GM12878 (cell line): ENCODE data around the gene KIF5A. TPM values are rescaled to one million over a fixed set of nuclear protein-coding genes. Genes with fewer than 3 reads are reported as not detected.
A peak's percentile ranks its signal among the peaks of the same experiment; 100 is the strongest.

Experiments used
- ATAC-seq: fragments of 200-7000 bp; cut with Tn5 transposase; 3 replicates; pipeline ENCODE4 v1.9.1; 2020; ENCODE audit warnings: mild to moderate bottlenecking, moderate library complexity
- BruUV-seq: library from RNA; stranded (reverse); fragments of 400-500 nt; replicated peaks from 2 replicates; lab custom pipeline; 2021; lab: Mats Ljungman, UMichigan
- CTCF ChIA-PET: fragments of 300-600 bp; sonication (Branson Sonifier 250); formaldehyde crosslinking; extraction: SDS; loops from one replicate; lab custom pipeline; 2021; ENCODE audit warnings: inconsistent platforms; lab: Yijun Ruan, JAX
- POLR2A ChIA-PET: fragments of 350-600 bp; formaldehyde crosslinking; extraction: SDS; loops from one replicate; lab custom pipeline; 2021; ENCODE audit warnings: inconsistent platforms; lab: Charles Lee
- RAD21 ChIA-PET: fragments of 300-600 bp; sonication (Branson Sonifier 250); formaldehyde crosslinking; loops from one replicate; lab custom pipeline; 2023; ENCODE audit warnings: antibody characterized with exemption; ENCODE audit not compliant: unreplicated experiment; lab: Charles Lee
- SMC1A ChIA-PET: fragments of 300-600 bp; sonication (Branson Sonifier 250); formaldehyde crosslinking; loops from one replicate; lab custom pipeline; 2023; ENCODE audit not compliant: unreplicated experiment, uncharacterized antibody; lab: Charles Lee
- DNase-seq: peaks from one replicate; pipeline ENCODE4 v3.0.0-alpha.2; 2011; ENCODE audit warnings: low read depth, low spot score
- FAIRE-seq: peaks from 3 replicates; lab custom pipeline; 2011; peaks lifted over from hg19 to GRCh38; lab: Jason Lieb, UNC
- H2AFZ ChIP-seq: 2 replicates; pipeline ENCODE4 v1.6.0; 2011; ENCODE audit warnings: low read depth, low read length, control low read depth; ENCODE audit not compliant: control insufficient read depth
- H3K27ac ChIP-seq: 2 replicates; pipeline ENCODE4 v1.5.1; 2011; ENCODE audit warnings: control low read depth; ENCODE audit not compliant: control insufficient read depth, insufficient read depth
- H3K27me3 ChIP-seq, 2 experiments: replicated peaks in 1 of 2; 2 replicates each; pipeline versions ENCODE4 v1.6.0 to v1.6.1; 2011; ENCODE audit warnings: low read length in 1 of 2; ENCODE audit not compliant: control insufficient read depth in 2 of 2, insufficient read depth in 2 of 2
- H3K36me3 ChIP-seq, 2 experiments: 2 replicates each; pipeline ENCODE4 v1.5.1; 2011; ENCODE audit warnings: low read length in 1 of 2; ENCODE audit not compliant: control insufficient read depth in 2 of 2, insufficient read depth in 2 of 2
- H3K4me1 ChIP-seq: 2 replicates; pipeline ENCODE4 v1.6.1; 2011; ENCODE audit warnings: mild to moderate bottlenecking, low read length, moderate library complexity, mixed read lengths; ENCODE audit not compliant: control insufficient read depth, insufficient read depth
- H3K4me2 ChIP-seq: 2 replicates; pipeline ENCODE4 v1.6.0; 2011; ENCODE audit warnings: control low read depth; ENCODE audit not compliant: control insufficient read depth, insufficient read depth
- H3K4me3 ChIP-seq: fragments of 200-600 bp; sonication (generic); 2 replicates; pipeline ENCODE4 v1.5.1; 2016
- H3K79me2 ChIP-seq: 2 replicates; pipeline ENCODE4 v1.6.0; 2011; ENCODE audit warnings: low read length; ENCODE audit not compliant: control insufficient read depth, insufficient read depth
- H3K9ac ChIP-seq: 2 replicates; pipeline ENCODE4 v1.8.0; 2011; ENCODE audit warnings: low read length, control low read depth, mixed read lengths; ENCODE audit not compliant: control insufficient read depth, insufficient read depth
- H3K9me3 ChIP-seq: replicated peaks from 3 replicates; pipeline ENCODE4 v1.5.1; 2011; ENCODE audit warnings: mild to moderate bottlenecking, low read length; ENCODE audit not compliant: control insufficient read depth, insufficient read depth
- H4K20me1 ChIP-seq: 2 replicates; pipeline ENCODE4 v1.6.0; 2011; ENCODE audit not compliant: control insufficient read depth, insufficient read depth
- CHD1 ChIP-seq: IDR thresholded peaks from 2 replicates; pipeline ENCODE4 v1.6.1; 2012; ENCODE audit warnings: low read depth, low read length, improper control_type of control experiment
- CHD4 ChIP-seq: fragments of 200-600 bp; sonication (generic); IDR thresholded peaks from 2 replicates; pipeline ENCODE4 v1.6.1; 2016; ENCODE audit warnings: mild to moderate bottlenecking
- EED ChIP-seq: sonication (generic); IDR thresholded peaks from 2 replicates; pipeline ENCODE4 v1.6.1; 2016; ENCODE audit warnings: antibody characterized with exemption, low read depth
- ETV6 ChIP-seq, 2 experiments: fragments of 450-650 bp in 1 of 2; IDR thresholded peaks in 1 of 2; conservative IDR thresholded peaks in 1 of 2; 2 replicates each; pipeline ENCODE4 v1.6.1; 2014; ENCODE audit warnings: antibody characterized with exemption in 1 of 2, borderline replicate concordance in 1 of 2, low read depth in 1 of 2, mild to moderate bottlenecking in 1 of 2, moderate library complexity in 1 of 2
- POLR2A ChIP-seq: IDR thresholded peaks from 2 replicates; pipeline ENCODE4 v1.6.1; 2011; ENCODE audit warnings: low read depth, mild to moderate bottlenecking, low read length
- ZNF622 ChIP-seq: fragments of 450-650 bp; IDR thresholded peaks from 2 replicates; pipeline ENCODE4 v1.6.1; 2017; ENCODE audit warnings: mild to moderate bottlenecking, inconsistent platforms
- WGBS: methylation state at CpG from one replicate; pipeline ENCODE4 v1.1.6; 2016; ENCODE audit warnings: low lambda C conversion rate; ENCODE audit not compliant: insufficient replicate concordance, insufficient coverage; ENCODE audit errors: missing lambda C conversion rate; 5-methylcytosine and 5-hydroxymethylcytosine counted together
- in situ Hi-C: fragments of 300-500 bp; cut with MboI; formaldehyde crosslinking; loops from 9 replicates; pipeline ENCODE4 v1.14.3; 2018; ENCODE audit warnings: mixed read lengths
- intact Hi-C: fragments of 100-400 bp; cut with micrococcal nuclease; formaldehyde crosslinking; loops from one replicate; pipeline ENCODE4 v1.14.2; 2022; ENCODE audit not compliant: unreplicated experiment
- polyA plus RNA-seq, 11 experiments: library from polyadenylated mRNA; depleted of rRNA in 4 of 11; unstranded in 6 of 11; stranded (reverse) in 5 of 11; fragments of >200 nt; fragmentation: Nextera tagmentation in 4 of 11; fragmentation: Illumina TruSeq in 1 of 11; extraction: Ambion mirVana in 4 of 11; extraction: Trizol in 1 of 11; gene quantifications; 1 replicate in 1 of 11; 2 replicates in 10 of 11; pipeline versions ENCODE4 v1.2.1 to v1.2.3, GENCODE V29; 2011 to 2016; ENCODE audit warnings: inconsistent platforms in 2 of 11, missing spikeins in 2 of 11, low read depth in 1 of 11
- total RNA-seq, 4 experiments: library from RNA; depleted of rRNA in 3 of 4; stranded (reverse); fragments of >200 nt in 3 of 4; fragmentation: Illumina TruSeq in 1 of 4; extraction: Trizol in 1 of 4; gene quantifications; 2 replicates each; pipeline versions ENCODE4 v1.2.1 to v1.2.3, GENCODE V29; 2013 to 2021
- TF ChIP-seq, protein P1 (sequence below): fragments of 450-650 bp; IDR thresholded peaks from 2 replicates; pipeline ENCODE4 v1.6.1; 2016; ENCODE audit warnings: mild to moderate bottlenecking, moderate library complexity, borderline replicate concordance
- TF ChIP-seq, protein P2 (sequence below): IDR thresholded peaks from 2 replicates; pipeline ENCODE4 v1.6.1; 2012; ENCODE audit warnings: low read depth, low read length, improper control_type of control experiment
- TF ChIP-seq, protein P3 (sequence below): fragments of 450-650 bp; IDR thresholded peaks from 2 replicates; pipeline ENCODE4 v1.6.1; 2017; ENCODE audit warnings: borderline replicate concordance

KIF5A gene
- total and polyA plus RNA-seq, 10 of the 15 experiments (the other 5 are each of a cell fraction or from before 2014, with no cell fraction given), result 0.35 to 2.9 (median 0.97) TPM

DNA sequence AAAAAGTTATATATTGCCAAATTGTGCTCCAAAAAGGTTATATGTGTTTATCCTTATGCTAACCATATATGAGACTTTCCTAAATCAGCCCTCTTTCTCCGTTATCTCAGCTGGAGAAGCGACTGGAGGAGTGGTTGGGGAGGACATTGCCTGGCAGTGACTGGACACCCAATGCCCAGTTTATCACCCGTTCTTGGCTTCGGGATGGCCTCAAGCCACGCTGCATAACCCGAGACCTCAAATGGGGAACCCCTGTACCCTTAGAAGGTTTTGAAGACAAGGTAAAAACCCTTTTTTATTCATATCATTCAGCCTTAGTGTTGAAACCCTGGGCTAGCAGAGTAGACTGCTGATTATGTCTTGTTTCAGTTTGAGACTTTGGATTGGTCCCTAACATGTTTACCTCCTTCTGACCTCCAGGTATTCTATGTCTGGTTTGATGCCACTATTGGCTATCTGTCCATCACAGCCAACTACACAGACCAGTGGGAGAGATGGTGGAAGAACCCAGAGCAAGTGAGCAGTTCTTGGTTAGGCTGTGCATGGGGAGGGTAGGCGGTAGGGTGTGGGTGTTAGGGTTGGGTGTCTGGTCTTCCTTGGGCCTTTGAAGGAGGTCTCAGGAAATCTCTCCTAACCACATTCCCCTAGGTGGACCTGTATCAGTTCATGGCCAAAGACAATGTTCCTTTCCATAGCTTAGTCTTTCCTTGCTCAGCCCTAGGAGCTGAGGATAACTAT is 38.1 kb upstream of the KIF5A start:
- DNase-seq (no peak), ATAC-seq (no peak), FAIRE-seq (no peak)
- in situ Hi-C loops (no loop called here), intact Hi-C loops (no loop called here)
- Histone ChIP-seq H3K4me2 (no peak overlapping the region), H3K4me1 (no peaks in the 10 kb centered on the region), H3K9ac (no peak overlapping the region), H3K9me3 (no peaks in the 10 kb centered on the region), H2AFZ (no peak overlapping the region), H3K79me2 (no peaks in the 10 kb centered on the region), H4K20me1 (peaks cover 2% of the 10 kb centered on the region; the same call in 1 of the 2 replicates), H3K36me3 (peaks cover 28 to 40% of the 10 kb centered on the region in 2 experiments), H3K4me3 (no peak overlapping the region), H3K27me3 (no peaks in the 10 kb centered on the region), H3K27ac (no peak overlapping the region)
- ChIA-PET POLR2A (interaction anchor here (0.6 kb wide), 1 partner anchor 63 kb away, joined by 3 read pairs; no protein-coding TSS in a partner anchor), CTCF (interaction anchor here (0.9 kb wide), 1 partner anchor 49 kb away, joined by 3 read pairs; no protein-coding TSS in a partner anchor), RAD21 (no interaction called here), SMC1A (no interaction called here)
- TF ChIP-seq ZNF622 (no peak), CHD1 (no peak), CHD4 (no peak), EED (no peak), POLR2A (0 out of 2 replicates have a peak, but pooled peaks have one; percentile 34), ETV6 (conservative IDR thresholded peaks at IDR 0.05 in 1 of 2, IDR thresholded peaks at IDR 0.05 in 1 of 2; ENCODE audit: borderline replicate concordance in 1 of 2, low read depth in 1 of 2) (no peak)
- TF ChIP-seq, protein P1, sequence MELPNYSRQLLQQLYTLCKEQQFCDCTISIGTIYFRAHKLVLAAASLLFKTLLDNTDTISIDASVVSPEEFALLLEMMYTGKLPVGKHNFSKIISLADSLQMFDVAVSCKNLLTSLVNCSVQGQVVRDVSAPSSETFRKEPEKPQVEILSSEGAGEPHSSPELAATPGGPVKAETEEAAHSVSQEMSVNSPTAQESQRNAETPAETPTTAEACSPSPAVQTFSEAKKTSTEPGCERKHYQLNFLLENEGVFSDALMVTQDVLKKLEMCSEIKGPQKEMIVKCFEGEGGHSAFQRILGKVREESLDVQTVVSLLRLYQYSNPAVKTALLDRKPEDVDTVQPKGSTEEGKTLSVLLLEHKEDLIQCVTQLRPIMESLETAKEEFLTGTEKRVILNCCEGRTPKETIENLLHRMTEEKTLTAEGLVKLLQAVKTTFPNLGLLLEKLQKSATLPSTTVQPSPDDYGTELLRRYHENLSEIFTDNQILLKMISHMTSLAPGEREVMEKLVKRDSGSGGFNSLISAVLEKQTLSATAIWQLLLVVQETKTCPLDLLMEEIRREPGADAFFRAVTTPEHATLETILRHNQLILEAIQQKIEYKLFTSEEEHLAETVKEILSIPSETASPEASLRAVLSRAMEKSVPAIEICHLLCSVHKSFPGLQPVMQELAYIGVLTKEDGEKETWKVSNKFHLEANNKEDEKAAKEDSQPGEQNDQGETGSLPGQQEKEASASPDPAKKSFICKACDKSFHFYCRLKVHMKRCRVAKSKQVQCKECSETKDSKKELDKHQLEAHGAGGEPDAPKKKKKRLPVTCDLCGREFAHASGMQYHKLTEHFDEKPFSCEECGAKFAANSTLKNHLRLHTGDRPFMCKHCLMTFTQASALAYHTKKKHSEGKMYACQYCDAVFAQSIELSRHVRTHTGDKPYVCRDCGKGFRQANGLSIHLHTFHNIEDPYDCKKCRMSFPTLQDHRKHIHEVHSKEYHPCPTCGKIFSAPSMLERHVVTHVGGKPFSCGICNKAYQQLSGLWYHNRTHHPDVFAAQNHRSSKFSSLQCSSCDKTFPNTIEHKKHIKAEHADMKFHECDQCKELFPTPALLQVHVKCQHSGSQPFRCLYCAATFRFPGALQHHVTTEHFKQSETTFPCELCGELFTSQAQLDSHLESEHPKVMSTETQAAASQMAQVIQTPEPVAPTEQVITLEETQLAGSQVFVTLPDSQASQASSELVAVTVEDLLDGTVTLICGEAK, result no peak
- TF ChIP-seq, protein P2, sequence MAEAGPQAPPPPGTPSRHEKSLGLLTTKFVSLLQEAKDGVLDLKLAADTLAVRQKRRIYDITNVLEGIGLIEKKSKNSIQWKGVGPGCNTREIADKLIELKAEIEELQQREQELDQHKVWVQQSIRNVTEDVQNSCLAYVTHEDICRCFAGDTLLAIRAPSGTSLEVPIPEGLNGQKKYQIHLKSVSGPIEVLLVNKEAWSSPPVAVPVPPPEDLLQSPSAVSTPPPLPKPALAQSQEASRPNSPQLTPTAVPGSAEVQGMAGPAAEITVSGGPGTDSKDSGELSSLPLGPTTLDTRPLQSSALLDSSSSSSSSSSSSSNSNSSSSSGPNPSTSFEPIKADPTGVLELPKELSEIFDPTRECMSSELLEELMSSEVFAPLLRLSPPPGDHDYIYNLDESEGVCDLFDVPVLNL, result no peak
- TF ChIP-seq, protein P3, sequence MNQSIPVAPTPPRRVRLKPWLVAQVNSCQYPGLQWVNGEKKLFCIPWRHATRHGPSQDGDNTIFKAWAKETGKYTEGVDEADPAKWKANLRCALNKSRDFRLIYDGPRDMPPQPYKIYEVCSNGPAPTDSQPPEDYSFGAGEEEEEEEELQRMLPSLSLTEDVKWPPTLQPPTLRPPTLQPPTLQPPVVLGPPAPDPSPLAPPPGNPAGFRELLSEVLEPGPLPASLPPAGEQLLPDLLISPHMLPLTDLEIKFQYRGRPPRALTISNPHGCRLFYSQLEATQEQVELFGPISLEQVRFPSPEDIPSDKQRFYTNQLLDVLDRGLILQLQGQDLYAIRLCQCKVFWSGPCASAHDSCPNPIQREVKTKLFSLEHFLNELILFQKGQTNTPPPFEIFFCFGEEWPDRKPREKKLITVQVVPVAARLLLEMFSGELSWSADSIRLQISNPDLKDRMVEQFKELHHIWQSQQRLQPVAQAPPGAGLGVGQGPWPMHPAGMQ, result no peak
- WGBS, result 83% methylated on average over 7 of the region's 7 CpGs
- no TSS peak for BruUV-seq
